ENCODE measurements around the gene ARAP1.

The ARAP1 gene

DNA sequence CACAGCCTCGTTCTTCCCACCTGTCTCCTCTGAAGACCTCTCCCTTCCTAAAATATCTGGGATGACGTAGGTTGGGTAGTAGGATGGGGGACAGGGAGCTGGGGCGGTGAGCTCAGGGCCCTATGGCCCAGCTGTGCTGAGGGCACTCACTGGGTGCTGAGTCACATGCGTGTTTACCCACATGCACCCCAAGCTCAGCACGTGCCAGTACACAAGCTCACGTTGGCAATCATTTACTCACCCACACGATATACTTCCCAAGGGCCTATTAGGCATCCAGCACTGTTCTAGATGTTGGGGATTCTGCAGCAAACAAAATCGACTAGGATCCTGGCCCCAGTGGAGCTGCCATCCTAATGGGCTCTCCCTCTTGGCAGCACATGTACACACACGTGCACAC lies 28.7 kb downstream of the ARAP1 start:
- no peak for DNase-seq (ENCODE audit: low read depth)

GRCh38 chr11:72722050-72722748 lies 30.0 kb downstream of the ARAP1 start:
- DNase-seq (ENCODE audit: low read depth), result peak; percentile 85

DNA sequence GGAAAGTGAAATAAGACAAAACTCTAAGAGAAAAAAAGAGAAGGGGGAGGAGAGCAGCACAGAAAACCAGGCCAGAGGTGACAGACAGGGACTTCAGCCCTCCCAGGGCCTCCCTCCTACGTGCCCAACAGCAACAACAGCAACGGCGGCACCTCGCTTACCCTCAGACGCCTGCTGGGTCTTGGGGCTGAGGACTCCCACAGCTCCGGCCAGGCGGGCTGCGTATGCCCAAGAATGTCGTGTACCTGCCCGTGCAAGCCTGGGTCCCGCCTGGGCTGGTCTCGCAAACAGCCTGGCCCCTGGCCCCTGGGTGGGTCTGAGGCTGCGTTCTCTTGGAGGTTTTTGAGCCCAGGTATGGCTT lies 30.5 kb downstream of the ARAP1 start:
- no peak for DNase-seq (ENCODE audit: low read depth)

DNA sequence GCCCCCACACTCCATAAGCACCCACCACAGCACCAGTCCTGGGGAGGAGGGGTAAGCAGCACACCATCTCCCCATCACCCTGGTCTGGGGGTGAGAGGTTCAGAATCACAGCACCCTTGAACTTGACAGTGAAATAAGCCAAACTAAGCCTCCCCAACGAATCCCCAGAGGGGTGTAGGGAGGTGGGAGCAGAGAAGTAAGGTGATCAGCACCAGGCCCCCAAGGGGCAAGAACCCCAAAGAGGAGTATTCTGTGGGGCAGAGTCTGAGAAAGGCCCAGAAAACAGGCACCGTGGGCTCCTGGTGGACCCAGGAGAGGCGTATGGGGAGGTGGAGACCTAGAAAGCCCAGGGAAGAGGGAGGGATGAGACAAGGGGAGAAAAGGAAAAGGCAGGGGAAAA lies 30.9 kb downstream of the ARAP1 start:
- no peak for DNase-seq (ENCODE audit: low read depth)

GRCh38 chr11:72720784-72721183 lies 31.4 kb downstream of the ARAP1 start:
- no peak for DNase-seq (ENCODE audit: low read depth)

- DNase-seq (ENCODE audit: low read depth), result no peak
These were observed 32.2 kb downstream of the ARAP1 start for GRCh38 chr11:72720047-72720446.

DNA sequence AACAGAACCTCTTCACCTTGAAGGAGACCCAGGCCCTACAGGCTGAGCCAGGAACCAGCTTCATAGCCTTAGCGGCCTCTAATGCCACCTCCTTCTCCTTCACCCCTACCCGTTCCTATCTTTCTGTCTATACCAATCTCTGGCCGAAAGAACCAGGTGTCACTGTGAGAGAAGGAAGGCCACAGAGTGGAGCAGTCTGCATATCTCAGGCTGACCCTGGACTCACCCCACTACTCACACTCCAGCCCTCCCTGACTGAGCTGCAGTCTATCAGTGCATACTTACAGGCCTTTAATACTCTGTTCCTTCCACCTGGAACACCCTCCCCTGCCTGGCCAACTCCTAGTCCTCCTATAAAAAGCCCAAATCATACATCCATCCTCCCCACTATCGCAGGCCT lies 32.7 kb downstream of the ARAP1 start:
- no peak for DNase-seq (ENCODE audit: low read depth)

GRCh38 chr11:72719144-72719543 lies 33.1 kb downstream of the ARAP1 start:
- DNase-seq (ENCODE audit: low read depth), result no peak

- no peak for DNase-seq (ENCODE audit: low read depth)
These were observed 34.1 kb downstream of the ARAP1 start for GRCh38 chr11:72718101-72718501.

DNA sequence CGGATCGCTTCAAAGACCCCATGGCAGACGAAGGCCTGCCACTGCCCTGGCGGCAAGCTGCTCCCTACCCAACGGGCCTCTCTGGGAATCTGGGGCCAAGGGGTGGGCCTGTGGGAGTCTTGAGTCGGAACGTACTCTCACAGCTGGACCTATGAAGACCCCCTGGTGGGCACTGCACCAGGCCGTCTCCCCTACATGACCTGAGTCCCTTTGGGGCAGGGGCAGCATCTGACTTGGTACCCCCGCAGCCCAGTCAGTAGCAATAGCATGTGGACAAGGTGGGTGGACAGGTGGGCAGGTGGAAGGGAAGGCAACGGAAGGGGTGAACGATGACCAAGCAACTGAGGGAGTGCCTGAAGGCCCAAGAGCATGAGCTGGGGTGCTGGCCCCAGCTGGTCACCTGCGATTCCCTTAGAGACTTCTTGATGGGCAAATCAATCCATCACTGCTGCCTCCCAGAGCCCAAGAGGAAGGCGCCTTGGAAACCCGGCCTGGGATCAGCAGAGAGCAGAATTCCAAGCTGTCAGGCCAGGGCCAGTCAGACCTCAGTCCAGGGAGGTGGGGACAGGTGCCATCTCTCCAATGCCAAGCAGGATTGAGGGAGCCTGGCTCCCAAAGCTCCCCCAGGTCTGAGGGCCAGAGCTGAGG lies 35.3 kb downstream of the ARAP1 start:
- DNase-seq (ENCODE audit: low read depth), result no peak

GRCh38 chr11:72716290-72716689 lies 35.9 kb downstream of the ARAP1 start:
- no peak for DNase-seq (ENCODE audit: low read depth)

- DNase-seq (ENCODE audit: low read depth), result no peak
These were observed 39.4 kb downstream of the ARAP1 start for GRCh38 chr11:72712841-72713240.

DNA sequence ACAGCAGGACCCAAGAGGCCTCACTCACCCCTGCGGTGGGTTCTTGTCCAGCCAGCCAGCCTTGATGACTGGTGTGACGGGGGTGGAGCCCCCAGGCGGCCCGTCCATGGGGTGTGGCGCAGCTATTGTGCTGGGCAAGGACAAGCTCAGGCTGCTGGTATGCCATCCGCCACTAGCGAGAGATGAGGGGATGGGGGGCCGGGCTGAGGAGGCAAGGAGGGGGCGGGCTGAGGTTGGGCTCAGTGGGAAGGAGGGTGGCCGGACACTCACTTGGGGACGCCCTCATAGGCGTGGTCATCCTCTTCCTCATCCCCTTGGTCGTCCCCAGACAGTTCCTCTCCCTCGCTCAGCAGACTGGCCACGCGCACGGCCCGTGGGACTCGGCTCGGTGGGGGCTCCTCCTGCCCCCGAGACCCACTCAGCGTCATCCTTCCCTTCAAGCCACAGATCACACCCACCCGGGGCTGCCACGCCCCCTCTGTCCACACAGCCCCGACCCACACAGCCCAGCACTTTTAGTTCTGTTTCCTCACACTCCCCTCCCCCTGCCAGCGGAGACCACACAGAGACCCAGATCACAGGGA lies 39.9 kb downstream of the ARAP1 start:
- no peak for DNase-seq (ENCODE audit: low read depth)

- DNase-seq (ENCODE audit: low read depth), result no peak
These were observed 41.1 kb downstream of the ARAP1 start for GRCh38 chr11:72711141-72711540.

- DNase-seq (ENCODE audit: low read depth), result no peak
These were observed 41.9 kb downstream of the ARAP1 start for GRCh38 chr11:72710278-72710677.

DNA sequence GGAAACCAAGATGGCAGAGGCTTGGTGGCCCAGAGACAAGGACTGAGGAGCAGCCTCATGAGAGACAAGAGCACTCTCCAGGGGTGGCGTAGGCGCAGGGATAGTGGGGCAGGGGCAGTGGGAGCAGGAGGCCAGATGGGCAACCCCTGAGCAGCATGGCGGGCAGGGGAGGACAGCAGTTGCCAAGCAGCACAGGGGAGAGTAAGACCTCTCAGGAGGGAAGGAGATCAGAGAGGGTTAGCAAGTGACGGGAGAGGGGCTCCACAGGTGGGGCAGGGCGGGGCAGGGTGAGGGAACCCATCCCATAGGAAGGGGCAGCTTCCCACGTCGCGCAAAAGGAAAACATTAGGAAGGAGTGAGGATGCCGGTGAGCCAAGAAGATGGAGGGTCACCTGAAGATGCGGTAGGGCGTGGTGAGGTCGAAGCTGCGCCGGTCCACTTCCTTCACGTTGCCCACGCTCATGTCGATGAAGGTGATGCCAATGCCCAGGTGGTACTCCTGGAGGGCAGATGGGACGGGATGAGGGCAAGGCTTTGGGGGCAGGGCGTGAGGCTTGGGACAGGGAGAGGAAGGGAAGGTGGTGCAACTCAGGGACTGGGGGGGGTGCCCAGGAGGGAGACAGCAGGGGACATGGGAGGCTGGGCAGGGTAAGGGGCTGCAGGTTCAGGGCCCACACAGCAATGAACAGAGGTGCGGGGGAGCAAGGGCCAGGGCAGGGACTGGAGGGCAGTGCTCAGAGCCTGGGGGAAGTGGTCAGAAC lies 42.5 kb downstream of the ARAP1 start:
- no peak for DNase-seq (ENCODE audit: low read depth)

- DNase-seq (ENCODE audit: low read depth), result no peak
These were observed 45.2 kb downstream of the ARAP1 start for GRCh38 chr11:72707032-72707431.

DNA sequence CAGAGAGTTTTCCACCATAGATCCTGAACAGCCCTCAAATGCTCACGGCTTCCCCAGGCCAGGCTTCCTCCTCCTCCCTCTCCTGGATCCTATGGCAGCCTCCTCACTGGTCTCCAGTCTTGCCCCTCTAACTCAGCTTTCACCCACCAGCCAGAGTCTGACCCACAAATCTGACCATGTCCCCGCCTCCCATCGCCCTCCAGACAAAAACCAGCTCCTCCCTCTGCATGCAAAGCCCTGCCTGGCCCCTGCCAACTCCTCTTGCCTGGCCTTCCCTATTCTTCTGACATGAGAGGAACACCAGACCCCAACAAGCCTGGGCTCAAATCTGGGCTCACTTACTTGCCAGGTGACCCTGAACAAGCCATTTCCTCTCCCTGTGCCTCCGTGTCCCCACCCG lies 45.6 kb downstream of the ARAP1 start:
- DNase-seq (ENCODE audit: low read depth), result no peak

DNA sequence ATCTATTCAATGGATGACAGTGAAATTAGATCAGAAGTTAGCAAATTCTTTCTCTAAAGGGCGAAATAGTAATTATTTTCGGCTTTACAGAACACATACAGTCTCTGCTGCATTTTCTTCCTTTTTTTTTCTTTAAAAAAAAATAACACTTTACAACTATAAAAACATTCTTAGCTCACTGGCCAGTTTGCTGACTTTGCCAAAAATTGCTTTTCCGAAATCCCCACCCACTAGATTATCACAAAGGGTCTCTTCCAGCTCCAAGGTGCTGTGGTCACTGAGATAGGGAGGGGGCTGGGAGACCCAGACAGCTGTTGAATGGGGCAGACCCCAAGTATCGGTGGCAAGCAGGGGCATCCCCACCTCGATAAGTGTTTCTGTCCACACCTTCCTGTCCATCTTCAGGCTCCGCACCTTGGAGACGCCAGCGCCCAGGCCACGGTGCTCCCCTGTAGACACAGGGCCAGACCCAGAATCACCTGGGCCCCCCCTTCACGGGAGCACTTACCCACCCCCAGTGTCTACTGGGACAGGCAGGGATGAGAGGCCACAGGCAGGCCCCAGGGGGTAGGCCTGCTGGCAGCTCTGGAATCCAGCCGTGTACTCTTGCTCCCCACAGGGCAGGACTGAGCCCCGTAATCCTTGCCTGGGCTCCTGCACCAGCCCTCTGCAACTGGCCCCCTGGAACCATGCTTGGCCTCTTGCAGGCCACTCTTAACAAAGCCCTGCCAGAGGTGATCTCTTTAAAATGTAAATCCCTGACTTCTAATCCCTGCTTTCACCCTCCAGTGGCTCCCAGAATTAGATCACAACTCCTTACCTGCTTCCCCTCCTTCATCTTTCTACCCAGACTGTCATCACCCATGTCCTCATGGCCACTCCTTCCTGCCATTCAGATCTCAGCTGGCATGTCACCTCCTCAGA lies 46.5 kb downstream of the ARAP1 start:
- no peak for DNase-seq (ENCODE audit: low read depth)

GRCh38 chr11:72704783-72705265 lies 47.4 kb downstream of the ARAP1 start:
- DNase-seq (ENCODE audit: low read depth), result no peak

- no peak for DNase-seq (ENCODE audit: low read depth)
These were observed 48.0 kb downstream of the ARAP1 start for GRCh38 chr11:72704028-72704782.

Data from ELR (cell line).